Measurements from ENCODE around the gene TLR6.

GRCh38 chr4:38869511-38869910 is 12.9 kb upstream of the TLR6 start:
- TF ChIP-seq GATA3 (IDR thresholded peaks at IDR 0.05; ENCODE audit: low read depth, low read length) (no peak), GATA2 (IDR thresholded peaks at IDR 0.05; ENCODE audit: low read depth, low read length) (no peak)
